GM21529 (cell line): ENCODE measurements around the gene KMT2D.

ENCODE experiments used
- ATAC-seq: cut with Tn5 transposase; IDR thresholded peaks from one replicate; pipeline ENCODE4 v1.9.1; 2021; ENCODE audit not compliant: unreplicated experiment

KMT2D gene

DNA sequence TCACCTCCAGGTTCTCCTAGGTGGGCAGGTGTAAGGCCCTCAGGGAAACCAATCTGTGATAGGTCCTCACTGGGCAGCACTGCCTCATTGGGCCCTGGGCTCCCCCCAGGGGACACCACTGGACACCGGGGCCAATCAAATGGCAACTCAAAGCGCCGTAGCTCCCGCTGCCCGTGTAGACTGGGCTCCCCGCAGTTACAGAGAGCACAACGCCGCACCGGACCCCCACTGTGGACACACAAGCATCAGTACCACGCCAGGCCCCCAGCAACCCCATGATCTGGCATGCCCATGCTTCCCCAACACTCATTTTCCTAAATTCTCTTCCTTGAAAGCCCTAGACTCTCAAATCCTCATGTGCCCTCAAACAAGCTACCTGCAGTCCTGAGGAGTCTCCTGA lies 6.1 kb downstream of the KMT2D start:
- no peak for ATAC-seq

- no peak for ATAC-seq
Observed at GRCh38 chr12:49054096-49054495, 6.5 kb downstream of the KMT2D start.

GRCh38 chr12:49052451-49053208 lies 8.0 kb downstream of the KMT2D start:
- ATAC-seq: no peak

GRCh38 chr12:49051777-49052438 lies 8.7 kb downstream of the KMT2D start:
- no peak for ATAC-seq

- no peak for ATAC-seq
Observed at GRCh38 chr12:49051373-49051764, 9.2 kb downstream of the KMT2D start.

- ATAC-seq: no peak
Observed at GRCh38 chr12:49050507-49051372, 9.9 kb downstream of the KMT2D start.

DNA sequence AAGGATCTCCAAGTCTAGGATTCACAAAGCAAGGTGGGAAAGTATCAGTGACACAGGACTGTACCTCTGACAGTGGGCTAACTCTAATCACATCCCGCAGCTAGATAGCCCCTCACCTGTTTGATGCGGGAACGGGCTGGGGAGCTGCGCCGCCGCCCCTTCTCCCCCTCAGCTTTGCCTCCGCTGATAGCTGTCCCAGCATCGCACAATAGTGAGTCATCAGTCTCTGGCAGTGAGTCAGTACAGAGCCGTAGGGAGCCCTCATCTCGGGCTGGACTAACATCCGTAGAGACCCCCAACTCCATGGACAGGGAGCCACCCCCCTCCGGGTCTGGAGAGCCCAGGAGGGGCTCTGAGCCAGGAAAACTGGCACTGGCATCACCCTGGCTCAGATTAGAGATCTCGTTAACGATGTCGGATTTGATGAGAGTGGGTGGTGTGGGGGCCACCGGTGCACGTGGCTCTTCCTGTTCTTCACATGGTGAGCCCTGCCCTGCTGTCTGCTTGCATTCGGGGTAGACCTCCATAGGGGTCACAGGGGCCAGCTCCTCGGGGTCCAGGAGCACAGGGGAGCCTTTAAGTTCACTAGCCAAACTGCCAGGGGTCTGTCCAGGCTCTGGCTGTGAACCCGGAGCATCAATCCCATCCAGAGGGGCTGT lies 10.9 kb downstream of the KMT2D start:
- ATAC-seq: no peak

GRCh38 chr12:49048953-49049352 lies 11.6 kb downstream of the KMT2D start:
- ATAC-seq: no peak

- ATAC-seq: no peak
Observed at GRCh38 chr12:49046129-49046895, 14.3 kb downstream of the KMT2D start.

DNA sequence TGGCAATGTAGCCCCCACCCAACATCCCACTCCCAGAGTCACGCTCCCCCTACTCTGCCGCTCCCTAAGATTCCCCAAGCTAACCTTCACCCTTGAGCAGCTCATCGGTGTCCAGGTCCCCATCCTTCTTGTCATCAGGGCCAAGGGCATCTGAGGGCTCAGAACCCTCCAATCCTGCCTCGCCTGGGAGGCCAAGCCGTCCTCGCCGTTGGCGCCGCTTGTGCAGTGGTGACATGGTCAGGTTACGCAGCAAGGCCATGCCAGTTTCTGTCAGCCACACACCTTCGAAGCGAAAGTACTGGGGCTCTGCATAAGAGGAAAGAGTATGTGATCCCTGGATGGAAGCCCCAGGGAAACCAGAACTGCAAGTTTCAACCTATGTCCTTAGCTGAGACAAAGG lies 15.9 kb downstream of the KMT2D start:
- ATAC-seq: no peak

- ATAC-seq: no peak
Observed at GRCh38 chr12:49043856-49044258, 16.7 kb downstream of the KMT2D start.

- ATAC-seq: no peak
Observed at GRCh38 chr12:49043241-49043640, 17.4 kb downstream of the KMT2D start.

DNA sequence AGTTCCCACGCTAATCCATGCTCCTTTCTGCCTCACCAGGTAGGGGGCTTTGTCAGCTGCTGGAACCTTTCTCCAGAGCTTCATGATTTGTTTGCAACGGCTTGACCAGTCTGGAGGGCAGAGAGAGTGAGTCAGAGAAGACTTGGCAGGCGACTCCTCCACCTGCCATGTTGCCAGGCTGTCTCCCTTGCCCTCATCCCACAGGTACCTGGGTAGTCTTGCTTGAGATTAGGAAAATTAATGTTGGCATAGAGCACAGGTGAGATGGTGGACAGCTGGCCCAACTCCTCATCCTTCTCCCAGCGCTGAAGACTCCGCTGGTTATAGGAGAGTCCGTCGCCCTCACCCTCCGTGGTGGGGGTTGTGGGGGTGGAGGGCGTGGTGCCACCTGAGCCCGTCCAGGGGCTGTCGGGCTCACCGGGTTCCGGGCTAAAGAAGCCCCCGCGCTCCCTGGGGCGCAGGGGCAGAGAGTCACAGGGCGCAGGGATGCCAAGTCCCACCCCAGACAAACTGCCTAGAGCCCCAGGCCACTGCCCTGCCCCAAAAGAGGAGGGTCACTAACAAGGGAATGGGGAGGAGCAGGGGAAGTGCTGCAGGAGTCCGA lies 18.6 kb downstream of the KMT2D start:
- no peak for ATAC-seq

- ATAC-seq: no peak
Observed at GRCh38 chr12:49041036-49041880, 19.3 kb downstream of the KMT2D start.

DNA sequence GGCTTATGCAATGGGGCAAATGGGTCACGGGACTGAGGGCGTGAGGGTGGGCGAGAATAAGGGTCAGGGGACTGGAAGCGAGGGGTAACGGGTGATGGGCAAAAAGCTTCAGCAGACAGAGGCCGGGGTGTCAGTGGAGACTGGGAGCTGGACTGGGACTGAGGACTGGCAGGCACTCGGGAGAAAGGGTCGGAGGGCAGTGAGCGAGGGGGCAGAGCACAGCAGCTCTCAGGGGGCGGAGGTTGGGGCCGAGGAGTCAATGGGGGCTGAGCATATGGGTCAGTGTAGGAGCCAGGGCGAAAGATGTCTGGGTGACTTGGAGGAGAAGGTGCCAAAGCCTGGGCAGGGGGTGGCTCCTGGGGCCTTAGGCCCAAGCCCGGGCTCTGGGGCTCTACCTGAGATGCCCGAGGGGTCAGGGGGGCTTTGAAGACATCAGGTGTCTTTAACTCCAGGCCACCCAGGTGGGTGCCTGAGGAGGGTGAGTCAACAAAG lies 20.2 kb downstream of the KMT2D start:
- no peak for ATAC-seq

DNA sequence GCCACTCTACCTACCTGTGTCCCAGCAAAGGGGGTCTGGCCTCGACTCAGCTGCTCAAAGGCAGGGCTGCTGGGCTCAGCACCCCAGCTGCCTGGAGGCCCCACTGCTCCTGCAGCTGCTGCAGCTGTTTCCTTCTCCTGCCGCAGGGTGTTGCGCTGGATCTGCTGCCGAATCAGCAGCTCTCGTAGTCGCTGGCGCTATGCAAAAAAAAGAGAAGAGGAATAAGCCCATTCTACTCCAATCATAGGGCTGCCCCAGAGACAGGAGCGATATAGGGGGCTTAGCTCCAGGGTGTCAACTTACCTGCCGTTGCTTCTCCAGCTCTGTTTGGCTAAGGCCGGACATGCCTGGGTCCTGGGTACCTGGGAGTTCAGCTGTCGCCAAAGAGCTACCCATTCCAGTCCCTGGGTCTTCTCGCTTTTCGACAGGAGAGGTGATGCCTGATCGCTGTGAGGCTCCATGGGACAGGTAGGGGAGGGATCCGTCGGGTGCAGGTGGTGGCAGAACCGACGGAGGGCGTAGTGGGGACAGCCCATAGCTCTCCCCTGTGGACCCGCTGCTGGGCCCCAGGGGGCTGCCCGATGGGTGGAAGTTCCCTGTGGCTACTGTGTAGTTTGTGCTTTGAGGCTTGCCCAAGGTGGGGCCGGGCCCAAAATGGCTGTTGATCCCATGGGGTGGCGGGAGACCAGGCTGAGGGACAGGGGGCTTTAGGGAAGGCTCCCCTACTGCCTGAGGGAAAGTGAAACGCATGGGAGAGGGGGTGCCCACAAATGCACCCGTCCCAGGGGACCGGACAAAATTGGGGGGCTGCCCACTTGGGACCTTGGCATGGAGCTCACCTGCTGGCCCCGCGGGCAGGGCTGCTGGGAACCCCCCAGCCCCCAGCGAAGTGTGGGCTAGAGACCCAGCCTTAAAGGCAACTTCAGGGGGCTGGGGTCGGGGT lies 20.9 kb downstream of the KMT2D start:
- ATAC-seq: no peak

DNA sequence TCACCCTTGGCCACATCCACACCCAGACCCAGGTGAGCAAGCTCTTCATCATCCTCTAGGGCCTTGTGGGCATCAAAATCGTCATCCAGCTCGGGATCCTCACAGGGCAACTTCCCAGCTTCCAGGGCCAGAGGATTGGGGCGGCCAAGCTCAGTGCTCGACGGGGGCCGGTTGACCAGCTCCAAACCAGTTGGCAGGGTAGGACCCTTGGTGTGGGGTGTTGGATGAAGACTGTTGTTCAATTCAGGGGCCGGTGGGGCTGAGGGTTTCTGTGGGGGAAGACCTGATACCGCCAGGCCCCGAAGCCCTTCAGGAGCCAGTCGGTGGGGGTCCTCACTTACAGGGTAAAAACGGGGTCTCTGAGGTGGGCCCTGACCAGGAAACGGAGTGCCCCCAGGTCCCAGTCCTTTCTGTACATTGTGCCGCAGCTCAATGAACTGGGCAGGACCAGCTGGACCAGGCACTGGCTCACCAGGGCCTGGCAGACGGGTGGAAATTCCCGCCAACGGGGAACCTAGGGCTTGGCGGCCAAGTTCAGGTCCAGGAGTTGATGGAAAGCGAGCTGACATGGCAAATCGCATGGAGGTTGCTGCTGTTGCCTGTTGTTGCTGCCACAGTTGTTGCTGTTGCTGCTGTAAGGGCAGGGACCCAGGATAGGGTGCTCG lies 22.2 kb downstream of the KMT2D start:
- ATAC-seq: no peak

GRCh38 chr12:49037947-49038237 lies 22.7 kb downstream of the KMT2D start:
- no peak for ATAC-seq
